GM18499 (cell line): Measurements from ENCODE around the gene DIPK2B.

Experiments used
- ATAC-seq: cut with Tn5 transposase; IDR thresholded peaks from one replicate; pipeline ENCODE4 v1.9.1; 2021; ENCODE audit warnings: moderate number of reproducible peaks; ENCODE audit not compliant: insufficient read depth, unreplicated experiment

DIPK2B gene

GRCh38 chrX:45200741-45201234 lies at the start of gene DIPK2B:
TSS of gene DIPK2B (minus strand) at chrX:45200876. CDS start at chrX:45200826, 50 bp downstream.
- ATAC-seq, result no peak

DNA sequence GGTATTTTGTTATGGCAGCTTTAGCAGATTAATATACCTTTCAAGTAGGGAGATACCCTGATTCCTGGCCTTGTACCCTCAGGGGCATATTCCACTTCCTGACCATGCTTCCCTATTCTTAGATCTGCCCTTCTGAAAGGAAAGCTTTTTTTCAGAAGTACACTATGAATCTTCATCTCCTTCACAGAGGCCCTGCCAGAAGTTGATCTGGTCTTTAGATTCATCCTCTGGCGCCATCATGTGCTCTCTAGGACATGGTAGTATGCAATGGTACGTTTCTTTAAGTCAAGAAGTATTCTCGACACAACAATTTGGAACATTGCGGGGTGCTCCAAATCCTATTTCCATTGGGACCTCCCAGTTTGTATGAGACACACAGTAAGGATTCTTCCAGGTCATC lies 39.6 kb upstream of the DIPK2B start:
- no peak for ATAC-seq

DNA sequence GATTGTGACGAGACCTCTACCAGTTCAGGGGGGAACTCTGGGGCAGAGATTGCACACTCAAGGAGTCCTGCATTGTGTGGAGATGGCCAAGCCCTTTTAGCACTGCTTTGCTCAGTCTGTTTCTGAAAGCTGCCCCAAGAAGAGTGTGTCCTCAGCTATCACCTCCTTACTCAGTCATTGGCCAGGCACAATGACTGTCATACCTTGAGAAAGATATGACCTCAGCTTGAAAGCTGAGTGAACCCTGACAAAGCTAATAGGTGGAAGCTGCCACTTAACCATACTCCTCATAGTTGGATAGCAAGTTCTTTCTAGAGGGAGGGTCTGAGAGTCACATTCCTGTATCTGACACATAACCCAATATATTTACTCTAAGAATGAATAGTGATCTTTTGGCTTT lies 37.8 kb upstream of the DIPK2B start:
- ATAC-seq, result no peak

GRCh38 chrX:45233531-45233930 lies 32.9 kb upstream of the DIPK2B start:
- no peak for ATAC-seq

DNA sequence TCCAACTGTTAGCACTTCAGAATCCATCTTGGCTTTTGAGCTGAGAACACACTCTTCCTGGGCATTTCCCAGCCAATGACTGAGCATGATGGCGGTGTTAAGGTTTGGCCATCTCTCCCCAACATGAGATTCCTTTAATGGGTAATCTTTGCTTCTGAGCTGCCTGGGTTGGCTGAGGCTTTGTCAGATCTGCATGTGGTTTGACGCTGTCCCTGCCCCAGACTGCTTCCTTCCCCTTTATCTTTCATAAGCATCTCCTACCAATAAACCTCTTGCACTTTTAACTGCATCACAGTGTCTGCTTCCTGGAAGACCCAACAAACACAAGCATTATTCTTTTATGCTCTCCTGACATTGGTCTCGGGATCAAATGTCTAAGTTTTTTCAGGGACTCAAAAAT lies 31.5 kb upstream of the DIPK2B start:
- no peak for ATAC-seq

GRCh38 chrX:45230410-45230809 lies 29.7 kb upstream of the DIPK2B start:
- no peak for ATAC-seq

GRCh38 chrX:45229348-45229747 lies 28.7 kb upstream of the DIPK2B start:
- ATAC-seq, result no peak

- ATAC-seq, result no peak
These were observed 27.4 kb upstream of the DIPK2B start for GRCh38 chrX:45228126-45228525.

DNA sequence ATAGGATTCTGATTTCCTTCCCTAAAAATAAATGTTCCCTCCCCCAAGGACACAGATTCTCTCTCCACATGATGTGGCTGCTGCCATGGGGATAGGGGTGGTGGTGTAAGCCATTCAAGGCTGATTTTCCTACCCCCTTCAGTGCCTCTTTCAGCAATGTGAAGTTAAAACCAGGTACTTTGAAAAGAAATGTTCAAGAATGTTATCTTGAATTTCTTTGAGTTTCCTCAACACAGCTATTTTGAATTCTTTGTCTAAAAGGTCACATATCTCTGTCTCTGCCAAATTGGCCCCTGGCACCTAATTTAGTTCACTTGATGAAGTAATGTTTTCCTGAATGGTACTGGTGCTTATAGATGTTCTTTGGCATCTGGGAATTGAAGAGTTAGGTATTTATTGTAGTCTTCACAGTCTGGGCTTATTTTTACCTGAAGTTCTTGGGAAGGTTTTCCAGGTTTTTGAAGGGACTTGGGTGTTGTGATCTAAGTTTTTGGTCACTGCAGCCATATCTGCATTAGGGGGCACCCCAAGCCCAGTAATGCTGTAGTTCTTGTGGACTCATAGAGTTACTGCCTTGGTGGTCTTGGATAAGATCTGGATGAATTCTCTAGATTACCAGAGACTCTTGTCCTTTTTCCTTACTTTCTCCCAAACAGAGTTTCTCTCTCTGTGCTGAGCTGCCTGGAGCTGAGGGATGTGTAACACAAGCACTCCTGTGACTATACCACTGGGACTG lies 7.6 kb upstream of the DIPK2B start:
- ATAC-seq, result no peak

GRCh38 chrX:45202171-45202570 lies 1.5 kb upstream of the DIPK2B start:
- ATAC-seq, result no peak

GRCh38 chrX:45198706-45199105 lies 2.0 kb downstream of the DIPK2B start:
- no peak for ATAC-seq

DNA sequence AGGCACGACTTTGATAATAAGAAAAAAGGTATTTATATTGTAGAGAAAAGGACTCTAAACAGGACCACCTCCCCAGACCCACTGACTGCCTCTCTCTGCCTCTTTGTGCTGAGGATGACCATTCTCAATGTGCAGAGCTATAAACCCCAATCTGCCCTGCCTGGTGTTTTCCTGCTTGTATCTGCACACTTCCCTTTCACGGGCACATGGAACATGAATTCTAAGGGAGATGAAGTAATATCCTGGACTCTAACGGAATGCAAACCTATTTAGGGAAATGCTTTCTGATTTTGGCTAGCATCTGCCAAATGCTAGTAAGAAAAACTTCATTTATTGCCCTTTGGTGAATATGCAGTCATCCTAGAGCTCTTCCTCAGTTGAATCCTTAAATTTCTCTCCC lies 2.4 kb downstream of the DIPK2B start:
- ATAC-seq, result no peak

DNA sequence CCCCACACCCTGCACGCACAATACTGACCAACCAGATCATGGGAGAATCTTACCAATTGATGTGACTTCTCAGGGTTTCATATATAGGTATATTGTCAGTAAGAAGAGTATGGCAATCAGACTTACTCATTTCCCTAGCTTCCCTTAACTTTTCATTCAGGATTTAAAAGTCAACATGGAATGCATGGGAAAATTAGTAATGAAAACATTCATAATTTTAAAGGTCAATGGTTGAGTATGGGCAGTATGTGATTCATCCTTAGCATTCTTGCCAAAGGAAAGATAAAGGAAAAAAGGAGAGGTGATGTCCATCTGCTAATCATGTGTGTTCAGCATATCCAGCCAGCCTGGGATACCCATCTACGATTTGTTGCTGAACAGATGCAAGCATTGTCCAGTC lies 4.0 kb downstream of the DIPK2B start:
- no peak for ATAC-seq

GRCh38 chrX:45191820-45192409 lies 8.8 kb downstream of the DIPK2B start:
- no peak for ATAC-seq

DNA sequence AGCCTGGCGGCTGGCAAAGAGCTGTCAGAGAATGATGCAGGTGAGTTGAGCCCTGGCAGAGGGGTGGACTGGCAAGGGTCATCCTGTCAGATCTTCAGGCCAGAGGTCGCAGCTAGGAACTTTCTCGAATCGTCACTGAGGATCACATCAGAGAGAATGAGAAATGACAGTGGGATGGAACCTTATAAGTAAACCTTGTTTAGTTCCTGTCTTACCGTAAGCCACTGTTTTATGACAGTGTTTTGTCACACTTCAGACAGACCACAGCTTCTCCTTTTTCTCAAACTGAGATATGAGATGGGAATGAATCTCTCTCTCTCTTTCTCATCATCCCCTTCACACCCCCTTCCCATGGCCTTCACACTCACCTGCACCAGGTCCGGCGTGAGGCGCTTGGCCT lies 9.3 kb downstream of the DIPK2B start:
- no peak for ATAC-seq

- ATAC-seq, result no peak
These were observed 12.9 kb downstream of the DIPK2B start for GRCh38 chrX:45187731-45188130.

- ATAC-seq, result peak; percentile 11
These were observed 14.0 kb downstream of the DIPK2B start for GRCh38 chrX:45186643-45187026.

DNA sequence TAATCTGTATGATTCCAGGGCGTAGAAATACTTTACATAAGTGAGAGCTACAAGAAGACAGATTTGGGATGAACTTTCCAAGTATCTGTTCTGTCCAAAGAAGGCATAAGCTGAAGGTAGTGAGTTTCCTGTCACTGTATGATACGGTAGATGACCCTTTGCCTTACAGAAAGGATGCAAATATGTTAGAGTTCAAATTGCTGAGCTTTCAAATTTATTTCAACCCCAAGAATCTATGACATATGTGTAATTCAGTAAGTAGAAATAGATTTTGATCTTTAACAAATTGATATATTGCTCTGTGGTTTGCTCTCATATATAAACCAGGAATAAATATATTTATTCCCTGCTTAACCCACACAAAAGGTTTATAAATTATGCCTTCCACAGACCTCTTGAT lies 16.5 kb downstream of the DIPK2B start:
- ATAC-seq, result no peak

DNA sequence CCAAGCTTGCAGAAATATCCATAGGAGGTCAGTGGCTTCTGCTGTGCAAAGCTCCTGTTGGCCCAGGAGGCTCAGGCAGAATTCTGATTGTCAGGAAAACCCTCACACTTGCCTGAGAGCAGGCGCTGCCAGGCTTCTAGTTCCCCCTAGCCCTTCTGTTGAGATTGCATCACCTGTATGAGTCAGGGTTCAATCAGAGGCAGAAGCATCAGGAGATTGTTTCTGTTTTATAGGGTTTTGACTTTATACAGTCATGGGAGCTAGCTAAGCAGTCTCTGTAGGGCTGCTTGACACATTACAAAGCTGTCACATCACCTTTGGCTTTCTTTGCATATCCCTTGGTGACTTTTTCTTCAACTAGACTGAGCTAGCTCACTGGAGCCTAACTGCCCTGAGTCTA lies 27.8 kb downstream of the DIPK2B start:
- ATAC-seq, result no peak

DNA sequence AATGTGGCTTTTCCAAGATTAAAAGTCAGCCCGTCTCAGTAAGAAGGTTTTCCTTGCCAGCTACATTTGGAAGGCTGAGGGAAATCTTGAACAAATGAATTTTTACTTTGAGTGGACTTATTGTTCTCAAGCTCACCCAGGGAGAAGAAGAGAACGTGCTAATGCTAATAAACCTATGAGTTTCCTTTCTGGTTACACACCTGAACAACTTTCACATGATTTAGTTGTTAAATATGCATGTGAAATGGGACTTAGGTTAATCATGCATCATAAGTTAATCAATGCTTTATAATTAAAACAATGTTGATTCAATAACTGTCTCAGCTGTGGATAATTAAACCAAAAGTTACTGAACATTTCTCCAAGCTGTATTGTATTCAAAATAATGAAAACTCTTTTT lies 33.9 kb downstream of the DIPK2B start:
- no peak for ATAC-seq

GRCh38 chrX:45165726-45166125 lies 35.0 kb downstream of the DIPK2B start:
- no peak for ATAC-seq

- no peak for ATAC-seq
These were observed 35.7 kb downstream of the DIPK2B start for GRCh38 chrX:45164995-45165394.
